HepG2 (cell line): Measurements from ENCODE around the gene COX14. TPM values are rescaled to one million over a fixed set of nuclear protein-coding genes. Genes with fewer than 3 reads are reported as not detected.

ENCODE experiments used
- CCAR2 ChIP-seq: fragments of 200-400 bp; formaldehyde crosslinking; optimal IDR thresholded peaks from 2 replicates; pipeline ENCODE3; 2018; ENCODE audit warnings: low read depth, mild to moderate bottlenecking, low read length, moderate library complexity
- EED ChIP-seq: sonication (generic); formaldehyde crosslinking; IDR thresholded peaks from 2 replicates; pipeline ENCODE4 v1.5.0; 2020; ENCODE audit warnings: mild to moderate bottlenecking, missing genetic modification reagents
- ELF1 ChIP-seq: sonication (generic); formaldehyde crosslinking; IDR thresholded peaks from 2 replicates; pipeline ENCODE4 v1.4.0; 2020; ENCODE audit warnings: missing genetic modification reagents
- GABPB1 ChIP-seq: IDR thresholded peaks from 2 replicates; pipeline ENCODE4 v1.6.1; 2016; ENCODE audit warnings: mild to moderate bottlenecking, missing genetic modification reagents, moderate library complexity, missing compliant biosample characterization
- HNRNPK ChIP-seq: fragments of 200-400 bp; formaldehyde crosslinking; IDR thresholded peaks from 2 replicates; pipeline ENCODE4 v1.6.1; 2018; ENCODE audit warnings: low read length, low read depth, moderate library complexity, mild to moderate bottlenecking; ENCODE audit not compliant: poor library complexity, severe bottlenecking
- MAFK ChIP-seq, 2 experiments: IDR thresholded peaks in 1 of 2; conservative IDR thresholded peaks in 1 of 2; 2 replicates each; pipeline ENCODE4 v1.6.1; 2011; ENCODE audit warnings: improper control_type of control experiment in 2 of 2, low read length in 2 of 2
- MZF1 ChIP-seq: sonication (generic); formaldehyde crosslinking; IDR thresholded peaks from 2 replicates; pipeline ENCODE4 v1.8.1; 2023; ENCODE audit warnings: mild to moderate bottlenecking, missing genetic modification reagents, borderline replicate concordance
- RFX5 ChIP-seq: IDR thresholded peaks from 2 replicates; pipeline ENCODE4 v1.6.1; 2011; ENCODE audit warnings: low read depth, low read length, improper control_type of control experiment
- STAG1 ChIP-seq: sonication (generic); formaldehyde crosslinking; IDR thresholded peaks from 2 replicates; pipeline ENCODE4 v1.4.0; 2020; ENCODE audit warnings: missing genetic modification reagents
- TARDBP ChIP-seq: sonication (generic); formaldehyde crosslinking; IDR thresholded peaks from 2 replicates; pipeline ENCODE4 v1.8.0; 2022; ENCODE audit warnings: mild to moderate bottlenecking, missing genetic modification reagents
- ZNF256 ChIP-seq: sonication (generic); formaldehyde crosslinking; conservative IDR thresholded peaks from 2 replicates; pipeline ENCODE4 v1.4.0; 2020; ENCODE audit warnings: missing genetic modification reagents
- ZNF644 ChIP-seq: IDR thresholded peaks from 2 replicates; pipeline ENCODE4 v1.6.1; 2016; ENCODE audit warnings: low read depth
- ZNF687 ChIP-seq: sonication (generic); formaldehyde crosslinking; IDR thresholded peaks from 2 replicates; pipeline ENCODE4 v1.5.1; 2020; ENCODE audit warnings: mild to moderate bottlenecking, missing genetic modification reagents, moderate library complexity
- polyA plus RNA-seq, 8 experiments: library from polyadenylated mRNA; depleted of rRNA in 3 of 8; stranded (reverse) in 7 of 8; unstranded in 1 of 8; fragments of >200 nt; fragmentation: Illumina TruSeq in 4 of 8; extraction: Trizol in 4 of 8; gene quantifications; 2 replicates each; pipeline versions ENCODE4 v1.2.1 to v1.2.3, GENCODE V29; 2011 to 2016; ENCODE audit warnings: low read depth in 4 of 8, missing spikeins in 1 of 8, mixed read lengths in 1 of 8; ENCODE audit not compliant: insufficient read depth in 1 of 8
- total RNA-seq, 5 experiments: library from RNA; depleted of rRNA; stranded (reverse); fragments of >200 nt; fragmentation: Illumina TruSeq; extraction: Trizol; gene quantifications; 2 replicates each; pipeline ENCODE4 v1.2.3, GENCODE V29; 2016; ENCODE audit warnings: low read depth in 1 of 5
- TF ChIP-seq, protein P1 (sequence below): sonication (generic); formaldehyde crosslinking; IDR thresholded peaks from 2 replicates; pipeline ENCODE4 v1.4.0; 2020; ENCODE audit warnings: mild to moderate bottlenecking, missing genetic modification reagents
- TF ChIP-seq, protein P2 (sequence below): sonication (generic); formaldehyde crosslinking; IDR thresholded peaks from 2 replicates; pipeline ENCODE4 v1.5.0; 2020; ENCODE audit warnings: missing genetic modification reagents, mild to moderate bottlenecking, borderline replicate concordance
- TF ChIP-seq, protein P3 (sequence below): sonication (generic); formaldehyde crosslinking; IDR thresholded peaks from 2 replicates; pipeline ENCODE4 v1.5.1; 2020; ENCODE audit warnings: missing genetic modification reagents, mild to moderate bottlenecking, borderline replicate concordance
- TF ChIP-seq, protein P4 (sequence below): sonication (generic); formaldehyde crosslinking; IDR thresholded peaks from 2 replicates; pipeline ENCODE4 v1.8.1; 2022; ENCODE audit warnings: mild to moderate bottlenecking, missing genetic modification reagents
- TF ChIP-seq, protein P5 (sequence below): sonication (generic); formaldehyde crosslinking; IDR thresholded peaks from 2 replicates; pipeline ENCODE4 v1.4.0; 2020; ENCODE audit warnings: mild to moderate bottlenecking, missing genetic modification reagents, borderline replicate concordance

Gene COX14
- total and polyA plus RNA-seq, 2 of the 13 experiments (the other 11 are each of a cell fraction or from before 2014, with no cell fraction given) = 53.0 to 71.6 TPM

- TF ChIP-seq, protein P1, sequence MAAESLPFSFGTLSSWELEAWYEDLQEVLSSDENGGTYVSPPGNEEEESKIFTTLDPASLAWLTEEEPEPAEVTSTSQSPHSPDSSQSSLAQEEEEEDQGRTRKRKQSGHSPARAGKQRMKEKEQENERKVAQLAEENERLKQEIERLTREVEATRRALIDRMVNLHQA = no peak
- TF ChIP-seq ZNF644 (CRISPR knock-in tag) = no peak
- TF ChIP-seq, protein P2, sequence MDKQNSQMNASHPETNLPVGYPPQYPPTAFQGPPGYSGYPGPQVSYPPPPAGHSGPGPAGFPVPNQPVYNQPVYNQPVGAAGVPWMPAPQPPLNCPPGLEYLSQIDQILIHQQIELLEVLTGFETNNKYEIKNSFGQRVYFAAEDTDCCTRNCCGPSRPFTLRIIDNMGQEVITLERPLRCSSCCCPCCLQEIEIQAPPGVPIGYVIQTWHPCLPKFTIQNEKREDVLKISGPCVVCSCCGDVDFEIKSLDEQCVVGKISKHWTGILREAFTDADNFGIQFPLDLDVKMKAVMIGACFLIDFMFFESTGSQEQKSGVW (CRISPR knock-in tag) = no peak
- TF ChIP-seq, protein P3, sequence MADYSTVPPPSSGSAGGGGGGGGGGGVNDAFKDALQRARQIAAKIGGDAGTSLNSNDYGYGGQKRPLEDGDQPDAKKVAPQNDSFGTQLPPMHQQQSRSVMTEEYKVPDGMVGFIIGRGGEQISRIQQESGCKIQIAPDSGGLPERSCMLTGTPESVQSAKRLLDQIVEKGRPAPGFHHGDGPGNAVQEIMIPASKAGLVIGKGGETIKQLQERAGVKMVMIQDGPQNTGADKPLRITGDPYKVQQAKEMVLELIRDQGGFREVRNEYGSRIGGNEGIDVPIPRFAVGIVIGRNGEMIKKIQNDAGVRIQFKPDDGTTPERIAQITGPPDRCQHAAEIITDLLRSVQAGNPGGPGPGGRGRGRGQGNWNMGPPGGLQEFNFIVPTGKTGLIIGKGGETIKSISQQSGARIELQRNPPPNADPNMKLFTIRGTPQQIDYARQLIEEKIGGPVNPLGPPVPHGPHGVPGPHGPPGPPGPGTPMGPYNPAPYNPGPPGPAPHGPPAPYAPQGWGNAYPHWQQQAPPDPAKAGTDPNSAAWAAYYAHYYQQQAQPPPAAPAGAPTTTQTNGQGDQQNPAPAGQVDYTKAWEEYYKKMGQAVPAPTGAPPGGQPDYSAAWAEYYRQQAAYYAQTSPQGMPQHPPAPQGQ (CRISPR knock-in tag) = no peak
- TF ChIP-seq ELF1 (CRISPR knock-in tag) = peak; percentile 81
- TF ChIP-seq EED (CRISPR knock-in tag) = no peak
- TF ChIP-seq GABPB1 (CRISPR knock-in tag) = peak; percentile 91
- TF ChIP-seq MAFK (conservative IDR thresholded peaks at IDR 0.05 in 1 of 2, IDR thresholded peaks at IDR 0.05 in 1 of 2; ENCODE audit: low read length in 2 of 2) = no peak
- TF ChIP-seq TARDBP (CRISPR knock-in tag) = peak; percentile 70; the same call in 1 of the 2 replicates
- no peak for TF ChIP-seq MZF1
- no peak for TF ChIP-seq RFX5
- TF ChIP-seq, protein P4, sequence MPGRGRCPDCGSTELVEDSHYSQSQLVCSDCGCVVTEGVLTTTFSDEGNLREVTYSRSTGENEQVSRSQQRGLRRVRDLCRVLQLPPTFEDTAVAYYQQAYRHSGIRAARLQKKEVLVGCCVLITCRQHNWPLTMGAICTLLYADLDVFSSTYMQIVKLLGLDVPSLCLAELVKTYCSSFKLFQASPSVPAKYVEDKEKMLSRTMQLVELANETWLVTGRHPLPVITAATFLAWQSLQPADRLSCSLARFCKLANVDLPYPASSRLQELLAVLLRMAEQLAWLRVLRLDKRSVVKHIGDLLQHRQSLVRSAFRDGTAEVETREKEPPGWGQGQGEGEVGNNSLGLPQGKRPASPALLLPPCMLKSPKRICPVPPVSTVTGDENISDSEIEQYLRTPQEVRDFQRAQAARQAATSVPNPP (CRISPR knock-in tag) = no peak
- no peak for TF ChIP-seq ZNF256 (CRISPR knock-in tag)
- peak; percentile 76 for TF ChIP-seq ZNF687
- no peak for TF ChIP-seq CCAR2
- TF ChIP-seq STAG1 (CRISPR knock-in tag) = no peak
- peak; percentile 3 for TF ChIP-seq HNRNPK
- TF ChIP-seq, protein P5, sequence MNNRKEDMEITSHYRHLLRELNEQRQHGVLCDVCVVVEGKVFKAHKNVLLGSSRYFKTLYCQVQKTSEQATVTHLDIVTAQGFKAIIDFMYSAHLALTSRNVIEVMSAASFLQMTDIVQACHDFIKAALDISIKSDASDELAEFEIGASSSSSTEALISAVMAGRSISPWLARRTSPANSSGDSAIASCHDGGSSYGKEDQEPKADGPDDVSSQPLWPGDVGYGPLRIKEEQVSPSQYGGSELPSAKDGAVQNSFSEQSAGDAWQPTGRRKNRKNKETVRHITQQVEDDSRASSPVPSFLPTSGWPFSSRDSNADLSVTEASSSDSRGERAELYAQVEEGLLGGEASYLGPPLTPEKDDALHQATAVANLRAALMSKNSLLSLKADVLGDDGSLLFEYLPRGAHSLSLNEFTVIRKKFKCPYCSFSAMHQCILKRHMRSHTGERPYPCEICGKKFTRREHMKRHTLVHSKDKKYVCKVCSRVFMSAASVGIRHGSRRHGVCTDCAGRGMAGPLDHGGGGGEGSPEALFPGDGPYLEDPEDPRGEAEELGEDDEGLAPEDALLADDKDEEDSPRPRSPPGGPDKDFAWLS (CRISPR knock-in tag) = no peak
Observed at GRCh38 chr12:50084775-50085614, 27.0 kb upstream of the COX14 start, which contains the start of gene SMARCD1 (continued).
